Prostate gland (tissue), 2 donors: Measurements from ENCODE around the gene KIF18B. TPM values are rescaled to one million over a fixed set of nuclear protein-coding genes. Genes with fewer than 3 reads are reported as not detected.
A peak's percentile ranks its signal among the peaks of the same experiment; 100 is the strongest.

Experiments
- DNase-seq: peaks from one replicate; pipeline ENCODE4 v3.0.0-alpha.2; 2019; ENCODE audit warnings: low spot score
- H3K27ac ChIP-seq, 2 donors: fragments of 200-600 bp; sonication (generic); 2 replicates each; pipeline ENCODE4 v1.5.1; 2017 to 2019
- H3K27me3 ChIP-seq: fragments of 200-600 bp; sonication (generic); replicated peaks from 2 replicates; pipeline ENCODE4 v1.5.1; 2019; ENCODE audit not compliant: insufficient read depth
- H3K36me3 ChIP-seq, 2 donors: fragments of 200-600 bp; sonication (generic); 1 replicate in 1 of 2; 2 replicates in 1 of 2; pipeline versions ENCODE4 v1.5.1 to v1.8.1; 2017 to 2019
- H3K4me1 ChIP-seq: fragments of 200-600 bp; sonication (generic); replicated peaks from 2 replicates; pipeline ENCODE4 v1.5.1; 2019
- H3K4me3 ChIP-seq, 2 donors: fragments of 200-600 bp; sonication (generic); 2 replicates each; pipeline ENCODE4 v1.5.1; 2017 to 2019
- H3K9me3 ChIP-seq: fragments of 200-600 bp; sonication (generic); 2 replicates; pipeline ENCODE4 v1.5.1; 2017
- POLR2A ChIP-seq: fragments of 450-650 bp; IDR thresholded peaks from one replicate; pipeline ENCODE4 v1.6.1; 2016; ENCODE audit warnings: antibody characterized with exemption, mild to moderate bottlenecking
- POLR2AphosphoS5 ChIP-seq: sonication (generic); formaldehyde crosslinking; IDR thresholded peaks from one replicate; pipeline ENCODE4 v1.6.1; 2017; ENCODE audit warnings: antibody characterized with exemption
- WGBS: methylation state at CpG from one replicate; pipeline ENCODE4 v1.1.5; 2018; 5-methylcytosine and 5-hydroxymethylcytosine counted together
- intact Hi-C: fragments of 100-400 bp; cut with DNase I; formaldehyde crosslinking; loops from one replicate; pipeline ENCODE4 v1.14.2; 2022
- total RNA-seq, 2 donors: library from RNA; depleted of rRNA; stranded (reverse); fragments of >200 nt; gene quantifications; one replicate each; pipeline ENCODE4 v1.1.0, GENCODE V29; 2016
- TF ChIP-seq, protein P1 (sequence below), 4 experiments: fragments of 200-600 bp in 2 of 4; fragments of 450-650 bp in 2 of 4; sonication (generic) in 2 of 4; IDR thresholded peaks; 1 replicate in 3 of 4; 2 replicates in 1 of 4; pipeline ENCODE4 v1.5.1; 2016 to 2019; ENCODE audit warnings: antibody characterized with exemption in 4 of 4, mild to moderate bottlenecking in 2 of 4, moderate library complexity in 2 of 4

The KIF18B gene
- total RNA-seq, 2 donors from 2014 or later = 1.8 to 2.5 TPM

DNA sequence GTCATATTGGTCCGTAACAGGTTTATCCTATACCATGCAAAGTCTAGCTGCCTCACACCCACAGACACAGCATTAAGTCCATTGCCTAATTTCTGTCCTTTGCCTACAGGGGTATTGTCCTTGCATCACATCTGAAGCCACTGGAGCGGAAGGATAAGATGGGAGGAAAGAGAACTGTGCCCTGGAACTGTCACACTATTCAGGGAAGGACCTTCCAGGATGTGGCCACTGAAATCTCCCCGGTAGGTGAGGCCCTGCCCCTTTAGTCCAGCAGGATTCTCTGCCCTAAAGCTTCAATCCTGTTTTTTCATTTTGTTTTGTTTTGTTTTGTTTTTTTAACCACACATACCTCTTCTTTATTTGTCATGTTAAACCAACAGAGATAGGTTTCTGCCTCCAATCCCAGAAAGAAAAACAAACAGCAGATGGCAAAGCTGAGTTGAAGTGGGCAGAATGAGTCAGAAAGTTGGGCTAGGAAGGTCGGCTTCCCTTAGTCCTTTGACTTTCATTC is 46.1 kb downstream of the KIF18B start:
- no peaks in the 10 kb centered on the region for H3K36me3 ChIP-seq
- H3K27me3 ChIP-seq = no peaks in the 10 kb centered on the region
- DNase-seq = no peak
- H3K4me3 ChIP-seq = no peak overlapping the region
- 76% methylated on average over 4 of the region's 4 CpGs for WGBS
- no peaks in the 10 kb centered on the region for H3K9me3 ChIP-seq
- H3K4me1 ChIP-seq = peaks cover 5% of the 10 kb centered on the region
- TF ChIP-seq, protein P1, sequence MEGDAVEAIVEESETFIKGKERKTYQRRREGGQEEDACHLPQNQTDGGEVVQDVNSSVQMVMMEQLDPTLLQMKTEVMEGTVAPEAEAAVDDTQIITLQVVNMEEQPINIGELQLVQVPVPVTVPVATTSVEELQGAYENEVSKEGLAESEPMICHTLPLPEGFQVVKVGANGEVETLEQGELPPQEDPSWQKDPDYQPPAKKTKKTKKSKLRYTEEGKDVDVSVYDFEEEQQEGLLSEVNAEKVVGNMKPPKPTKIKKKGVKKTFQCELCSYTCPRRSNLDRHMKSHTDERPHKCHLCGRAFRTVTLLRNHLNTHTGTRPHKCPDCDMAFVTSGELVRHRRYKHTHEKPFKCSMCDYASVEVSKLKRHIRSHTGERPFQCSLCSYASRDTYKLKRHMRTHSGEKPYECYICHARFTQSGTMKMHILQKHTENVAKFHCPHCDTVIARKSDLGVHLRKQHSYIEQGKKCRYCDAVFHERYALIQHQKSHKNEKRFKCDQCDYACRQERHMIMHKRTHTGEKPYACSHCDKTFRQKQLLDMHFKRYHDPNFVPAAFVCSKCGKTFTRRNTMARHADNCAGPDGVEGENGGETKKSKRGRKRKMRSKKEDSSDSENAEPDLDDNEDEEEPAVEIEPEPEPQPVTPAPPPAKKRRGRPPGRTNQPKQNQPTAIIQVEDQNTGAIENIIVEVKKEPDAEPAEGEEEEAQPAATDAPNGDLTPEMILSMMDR (IDR thresholded peaks at IDR 0.05) = no peak
- TF ChIP-seq POLR2AphosphoS5 = no peak
- no peak overlapping the region for H3K27ac ChIP-seq
- intact Hi-C loops = loop anchor here (10.0 kb wide), 1 partner anchor 293 kb away; no protein-coding TSS in a partner anchor

DNA sequence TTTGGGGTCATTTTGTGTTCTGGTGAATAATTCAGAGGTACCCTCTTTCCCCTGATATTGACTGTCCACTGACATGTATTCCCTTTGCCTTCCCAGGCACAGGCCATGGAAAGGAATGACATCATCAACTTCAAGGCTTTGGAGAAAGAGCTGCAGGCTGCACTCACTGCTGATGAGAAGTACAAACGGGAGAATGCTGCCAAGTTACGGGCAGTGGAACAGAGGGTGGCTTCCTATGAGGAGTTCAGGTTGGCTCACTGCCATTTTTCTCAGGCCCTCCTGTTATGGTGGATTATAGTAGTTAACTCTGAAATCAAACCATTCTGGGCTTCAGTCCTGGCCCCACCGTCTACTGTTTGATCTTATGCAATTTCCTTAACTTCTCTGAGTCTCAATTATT is 46.7 kb downstream of the KIF18B start:
- intact Hi-C loops = loop anchor here (10.0 kb wide), 1 partner anchor 294 kb away; no protein-coding TSS in a partner anchor
- H3K36me3 ChIP-seq = no peaks in the 10 kb centered on the region
- no peak for DNase-seq
- no peaks in the 10 kb centered on the region for H3K27me3 ChIP-seq
- peaks cover 5% of the 10 kb centered on the region for H3K4me1 ChIP-seq
- TF ChIP-seq, protein P1 (IDR thresholded peaks at IDR 0.05) = no peak
- TF ChIP-seq POLR2AphosphoS5 (no peak), POLR2A (no peak)
- no peaks in the 10 kb centered on the region for H3K9me3 ChIP-seq
- H3K27ac ChIP-seq = no peak overlapping the region
- no peak overlapping the region for H3K4me3 ChIP-seq
- 17% methylated on average over 3 of the region's 3 CpGs for WGBS

GRCh38 chr17:44899074-44899782 is 48.3 kb downstream of the KIF18B start, which contains the start of gene EFTUD2:
TSS of gene EFTUD2 (minus strand) at chr17:44899445. CDS start at chr17:44894521, 4,924 bp downstream.
- Histone ChIP-seq H3K4me1 (peaks cover 5% of the 10 kb centered on the region), H3K4me3 (peak within 1 kb of the TSS; percentile 47 to 61), H3K9me3 (no peaks in the 10 kb centered on the region), H3K27ac (peak within 1 kb of the TSS; percentile 91), H3K36me3 (no peaks in the 10 kb centered on the region), H3K27me3 (no peaks in the 10 kb centered on the region)
- peak; percentile 87 for DNase-seq
- intact Hi-C loops = no loop called here
- TF ChIP-seq POLR2AphosphoS5 (peak; percentile 95), POLR2A (no peak)
- TF ChIP-seq, protein P1 (IDR thresholded peaks at IDR 0.05) = peak in 2 of 4 experiments; percentile 10 to 44
- WGBS = under 1% methylated on average over 54 of the region's 54 CpGs

DNA sequence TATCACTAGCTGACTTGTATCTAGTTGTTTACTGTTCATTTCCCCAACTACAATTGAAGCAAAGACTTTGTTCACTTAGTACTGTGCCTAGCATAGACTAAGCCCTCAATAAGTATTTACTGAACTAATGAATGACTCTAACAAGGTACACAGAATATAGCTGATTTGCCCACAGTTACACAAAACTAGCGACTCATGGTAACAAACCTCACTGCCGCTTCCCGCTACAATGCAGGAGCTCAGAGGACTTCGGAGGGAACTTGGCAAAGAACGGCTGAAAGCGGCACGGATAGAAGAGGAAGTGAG is 48.9 kb downstream of the KIF18B start:
- WGBS = 0% methylated on average over 7 of the region's 7 CpGs

More for the DNA sequence above, 48.9 kb downstream of the KIF18B start:
- Histone ChIP-seq H3K27ac (peak overlapping the region; percentile 91), H3K4me1 (peaks cover 5% of the 10 kb centered on the region), H3K36me3 (peaks cover 0 to under 1% of the 10 kb centered on the region in 2 donors), H3K4me3 (peak overlapping the region; percentile 47 to 61), H3K27me3 (no peaks in the 10 kb centered on the region), H3K9me3 (no peaks in the 10 kb centered on the region)
- no peak for DNase-seq
- no peak for TF ChIP-seq POLR2AphosphoS5
- no peak for TF ChIP-seq POLR2A
- TF ChIP-seq, protein P1 (IDR thresholded peaks at IDR 0.05) = no peak
- intact Hi-C loops = no loop called here
